Cardiac septum (tissue), 1 donor: ENCODE results near the gene WDR64. TPM values are rescaled to one million over a fixed set of nuclear protein-coding genes. Genes with fewer than 3 reads are reported as not detected.
"Not testable (repeated sequence)": the region's sequence is repeated elsewhere in the genome, so short reads cannot be mapped to it uniquely, and the experiment has no call there.

Experiments used
- DNase-seq: peaks from one replicate; pipeline ENCODE4 v3.0.0-alpha.2; 2020; ENCODE audit warnings: low spot score
- intact Hi-C: fragments of 100-400 bp; cut with DNase I; formaldehyde crosslinking; loops from one replicate; pipeline ENCODE4 v1.14.0; 2022
- total RNA-seq: library from RNA; stranded (reverse); fragmentation: NEBNext Ultra II Directional; extraction: Animal tissue kit (Norgen Biotek cat#: 25700); gene quantifications from one replicate; pipeline ENCODE4 v1.2.1, GENCODE V29; 2021
- donor health status: DM: no; HTN: no; CAD: no.

The WDR64 gene
- total RNA-seq, 1 donor from 2014 or later = not detected

- no peak for DNase-seq
- intact Hi-C loops = no loop called here
Observed at GRCh38 chr1:241819340-241819866, 167.3 kb downstream of the WDR64 start.

- no peak for DNase-seq
- intact Hi-C loops = no loop called here
Observed at GRCh38 chr1:241821363-241821762, 169.3 kb downstream of the WDR64 start.

DNA sequence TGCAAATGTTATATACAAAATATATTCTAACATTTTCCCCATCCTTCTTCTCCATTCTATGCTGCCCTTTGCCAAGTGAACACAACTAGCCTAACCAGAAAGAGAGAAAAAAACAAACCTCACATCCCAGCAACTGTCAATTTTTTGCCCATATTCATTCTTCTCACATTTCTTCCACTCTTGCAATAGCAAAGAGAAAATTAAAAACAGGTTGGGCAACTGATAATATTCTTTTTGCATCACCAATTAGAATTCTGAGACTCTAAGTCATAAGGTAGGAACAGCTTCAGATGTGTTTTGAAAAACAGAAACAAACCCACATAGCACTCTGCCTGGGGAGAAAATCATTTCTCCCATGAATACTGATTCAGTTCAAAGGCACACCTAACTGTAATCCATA, 170.8 kb downstream of the WDR64 start:
- DNase-seq = no peak
- intact Hi-C loops = no loop called here

DNA sequence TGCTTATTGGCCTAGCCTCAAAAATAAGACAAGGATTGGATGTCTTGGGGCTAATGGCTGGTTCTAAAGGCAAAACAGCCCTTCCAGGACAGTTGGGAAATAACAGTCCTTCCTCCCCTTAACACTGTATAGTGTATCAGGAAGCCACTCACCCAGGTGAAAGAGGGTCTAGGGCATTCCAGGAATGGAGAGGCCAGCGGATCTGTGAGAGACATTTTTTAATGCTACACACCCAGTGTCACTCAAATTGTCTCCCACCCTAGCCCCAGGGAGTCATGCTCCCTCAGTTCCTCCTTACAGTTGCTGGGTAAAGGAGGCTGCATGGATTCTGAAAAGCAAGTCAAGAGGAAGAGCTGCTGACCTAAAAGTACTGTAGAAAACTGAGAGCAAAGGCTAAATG, 171.8 kb downstream of the WDR64 start:
- no peak for DNase-seq
- intact Hi-C loops = no loop called here

DNA sequence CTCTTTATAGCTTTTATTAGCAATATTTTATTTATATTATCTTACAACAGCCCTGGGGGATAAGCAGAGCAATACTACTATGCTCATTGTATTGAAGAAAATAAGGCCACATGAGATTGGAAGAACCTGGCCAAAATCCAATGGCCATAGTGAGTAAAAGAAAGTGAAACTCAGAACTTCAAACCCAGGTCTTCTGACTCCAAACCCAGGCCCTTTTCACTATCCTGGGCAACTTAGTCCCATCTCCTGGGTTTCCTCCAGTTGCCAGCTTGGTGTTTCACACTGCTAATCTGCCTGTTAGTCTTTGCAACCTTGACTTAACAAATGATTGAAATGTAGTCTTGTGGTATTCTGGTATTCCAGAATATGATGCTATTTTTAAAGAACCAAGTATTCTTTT, 173.5 kb downstream of the WDR64 start:
- intact Hi-C loops = no loop called here
- no peak for DNase-seq

DNA sequence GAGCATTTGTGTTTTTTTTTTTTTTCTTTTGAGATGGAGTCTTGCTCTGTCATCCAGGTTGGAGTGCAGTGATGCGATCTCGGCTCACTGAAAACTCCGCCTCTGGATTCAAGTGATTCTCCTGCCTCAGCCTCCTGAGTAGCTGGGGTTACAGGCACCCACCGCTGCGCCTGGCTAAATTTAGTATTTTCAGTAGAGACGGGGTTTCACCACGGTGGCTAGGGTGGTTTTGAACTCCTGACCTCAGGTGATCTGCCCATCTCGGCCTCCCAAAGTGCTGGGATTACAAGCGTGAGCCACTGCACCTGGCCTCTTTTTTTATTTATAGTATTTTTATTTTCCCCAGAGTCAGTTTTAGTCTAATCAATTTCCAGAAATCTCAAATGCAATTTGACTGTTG, 174.5 kb downstream of the WDR64 start:
- intact Hi-C loops = not testable (repeated sequence)

DNA sequence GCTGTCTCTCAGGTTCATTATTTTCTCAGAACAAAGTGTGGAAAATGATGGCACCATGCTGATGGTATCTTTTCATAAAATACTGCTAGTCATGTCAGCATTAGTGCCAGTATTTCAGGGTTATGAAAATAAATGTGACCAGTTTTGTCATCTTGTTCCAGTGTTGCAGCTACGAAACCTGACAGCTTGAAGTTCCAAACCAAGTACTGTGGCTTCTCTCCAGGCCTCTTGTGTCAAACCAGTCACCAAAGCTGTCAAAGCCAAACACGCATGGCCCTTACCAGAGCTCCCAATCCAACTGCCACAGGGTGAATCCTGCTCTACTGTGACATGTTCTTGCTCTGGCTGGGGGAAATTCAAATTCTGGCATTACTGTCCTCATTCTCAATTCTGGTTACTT, 175.2 kb downstream of the WDR64 start:
- intact Hi-C loops = no loop called here
- DNase-seq = no peak

More for the DNA sequence above, 174.5 kb downstream of the WDR64 start:
- not testable (repeated sequence) for DNase-seq

- DNase-seq = no peak
- intact Hi-C loops = no loop called here
Observed at GRCh38 chr1:241828463-241829021, 176.5 kb downstream of the WDR64 start.

- DNase-seq = no peak
- intact Hi-C loops = no loop called here
Observed at GRCh38 chr1:241829468-241829867, 177.4 kb downstream of the WDR64 start.

- no peak for DNase-seq
- intact Hi-C loops = loop anchor here (5.0 kb wide), 1 partner anchor 223 kb away; no protein-coding TSS in a partner anchor
Observed at GRCh38 chr1:241834733-241835377, 182.8 kb downstream of the WDR64 start.

GRCh38 chr1:241836941-241837340, 184.9 kb downstream of the WDR64 start:
- intact Hi-C loops = loop anchor here (5.0 kb wide), 1 partner anchor 225 kb away; no protein-coding TSS in a partner anchor
- DNase-seq = no peak

- intact Hi-C loops = loop anchor here (5.0 kb wide), 1 partner anchor 225 kb away; no protein-coding TSS in a partner anchor
Observed at GRCh38 chr1:241837416-241837815, 185.3 kb downstream of the WDR64 start.

GRCh38 chr1:241837901-241838300, 185.8 kb downstream of the WDR64 start:
- DNase-seq = no peak
- intact Hi-C loops = loop anchor here (5.0 kb wide), 1 partner anchor 226 kb away; no protein-coding TSS in a partner anchor

More at GRCh38 chr1:241837416-241837815, 185.3 kb downstream of the WDR64 start:
- DNase-seq = no peak

- no peak for DNase-seq
- intact Hi-C loops = loop anchor here (5.0 kb wide), 1 partner anchor 227 kb away; no protein-coding TSS in a partner anchor
Observed at GRCh38 chr1:241838897-241839296, 186.8 kb downstream of the WDR64 start.

DNA sequence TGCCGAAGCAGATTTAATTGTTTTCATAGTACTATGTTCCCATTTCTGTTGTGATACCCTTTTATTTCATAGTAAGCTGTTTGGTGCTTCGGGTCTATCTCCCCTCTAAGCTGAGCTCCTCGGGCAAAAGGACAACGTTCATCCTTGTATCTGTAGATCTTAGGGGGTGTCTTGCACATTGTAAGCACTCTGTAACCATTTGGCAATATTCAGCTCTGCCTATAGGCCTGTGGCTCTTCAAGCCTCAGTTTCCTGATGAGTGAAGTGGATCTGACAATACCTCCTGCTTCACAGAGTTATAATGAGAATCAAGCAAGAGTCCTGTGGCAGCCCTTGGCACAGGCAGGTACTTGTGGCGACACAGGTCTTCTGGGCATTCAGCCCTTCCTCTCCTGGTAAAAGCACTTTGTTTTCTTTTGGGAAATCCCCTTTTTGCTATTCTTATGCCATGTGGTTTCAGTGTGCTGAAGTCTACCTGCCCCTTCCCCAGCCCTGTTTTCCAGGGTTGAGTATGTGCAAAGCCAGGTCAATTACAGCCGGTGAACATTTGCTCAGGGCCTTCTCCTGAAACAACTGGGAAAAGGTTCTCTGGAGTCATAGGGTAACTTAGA, 187.4 kb downstream of the WDR64 start:
- no peak for DNase-seq
- intact Hi-C loops = loop anchor here (5.0 kb wide), 1 partner anchor 227 kb away; no protein-coding TSS in a partner anchor

DNA sequence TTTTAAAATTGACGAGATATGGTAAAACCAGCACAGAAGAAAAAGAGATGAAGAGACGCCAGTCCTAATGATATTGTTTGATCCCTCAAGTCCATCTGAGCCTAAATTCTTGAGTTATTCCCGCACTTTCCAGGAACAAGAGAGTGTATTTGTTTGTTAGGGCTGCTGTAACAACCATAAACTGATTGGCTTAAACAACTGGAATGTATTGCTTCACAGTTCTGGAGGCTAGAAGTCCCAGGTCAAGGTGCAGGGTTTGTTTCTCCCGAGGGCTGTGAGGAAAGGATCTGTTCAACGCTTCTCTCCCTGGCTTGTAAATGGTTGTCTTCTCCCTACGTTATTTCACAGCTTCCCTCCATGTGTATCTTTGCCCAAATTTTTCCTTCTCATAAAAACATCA, 188.1 kb downstream of the WDR64 start:
- intact Hi-C loops = loop anchor here (10.0 kb wide), 1 partner anchor 205 kb away; no protein-coding TSS in a partner anchor

DNA sequence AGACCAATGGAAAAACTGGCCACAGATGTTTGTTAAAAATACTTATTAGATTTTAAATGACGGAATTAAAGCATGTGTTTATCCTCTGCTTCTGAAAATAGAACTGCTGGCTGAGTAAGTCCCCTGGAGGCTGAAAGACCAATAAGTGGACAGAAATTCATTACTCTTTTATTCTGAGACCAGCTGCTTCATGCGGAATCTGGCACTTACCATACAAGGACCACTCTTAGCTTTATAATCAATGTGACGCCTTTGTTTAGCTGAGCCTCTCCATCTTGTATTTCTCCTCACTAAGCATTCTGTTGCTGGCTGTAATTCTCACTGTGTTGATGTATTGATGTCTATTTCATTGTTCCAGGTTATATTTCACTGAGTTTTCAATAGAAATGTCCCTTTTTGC, 189.6 kb downstream of the WDR64 start:
- intact Hi-C loops = loop anchor here (10.0 kb wide), 1 partner anchor 207 kb away; no protein-coding TSS in a partner anchor

More for the DNA sequence above, 188.1 kb downstream of the WDR64 start:
- DNase-seq = no peak

DNA sequence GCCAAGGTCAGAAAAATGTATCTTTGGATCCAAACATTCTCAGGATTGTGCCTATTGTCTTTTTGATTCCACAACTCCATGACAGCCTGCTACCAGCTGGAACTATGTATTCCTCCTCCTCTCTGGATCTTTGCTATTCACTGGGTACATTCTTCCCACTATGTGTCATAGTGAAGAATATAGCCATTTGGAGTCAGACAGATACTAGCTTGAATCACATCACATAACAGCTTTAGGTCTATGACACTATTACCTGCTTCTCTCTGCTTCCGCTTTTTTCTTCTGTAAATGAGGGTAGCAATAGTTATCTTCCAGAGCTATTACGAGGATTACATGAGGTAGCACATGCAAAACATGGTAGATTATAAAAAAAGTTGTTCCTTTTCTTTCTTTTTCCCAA, 190.5 kb downstream of the WDR64 start:
- no peak for DNase-seq
- intact Hi-C loops = loop anchor here (10.0 kb wide), 1 partner anchor 208 kb away; no protein-coding TSS in a partner anchor

More for the DNA sequence above, 189.6 kb downstream of the WDR64 start:
- no peak for DNase-seq

- DNase-seq = no peak
- intact Hi-C loops = loop anchor here (10.0 kb wide), 1 partner anchor 210 kb away; no protein-coding TSS in a partner anchor
Observed at GRCh38 chr1:241844593-241844992, 192.5 kb downstream of the WDR64 start.

DNA sequence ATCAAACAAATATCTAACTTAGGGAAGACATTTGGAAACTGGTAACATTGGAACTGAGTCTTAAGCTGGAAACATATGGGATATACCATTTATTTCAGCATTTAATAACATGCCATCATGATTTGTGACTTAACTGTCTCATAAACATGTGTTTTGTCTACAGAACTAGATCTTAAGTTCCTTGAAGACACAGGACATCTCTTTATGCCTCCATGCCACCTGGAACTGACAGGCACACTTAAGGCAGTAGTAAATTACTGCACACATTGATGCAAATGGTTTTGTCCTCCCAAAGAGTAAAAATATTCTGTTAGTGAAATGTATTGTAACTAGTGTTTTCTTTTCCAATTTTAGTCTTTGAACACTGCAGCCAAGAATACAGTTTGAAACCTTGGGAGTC, 194.3 kb downstream of the WDR64 start:
- no peak for DNase-seq
- intact Hi-C loops = loop anchor here (5.0 to 10.0 kb wide), 2 partner anchors 212 to 324 kb away; no protein-coding TSS in a partner anchor
